Mammary epithelial cell (primary cell): ENCODE data around the gene HOXA10.

ENCODE experiments used
- CTCF ChIP-seq, 2 donors: IDR thresholded peaks in 1 of 2; conservative IDR thresholded peaks in 1 of 2; 2 replicates each; pipeline ENCODE4 v1.5.1; 2011 to 2012; ENCODE audit warnings: inconsistent platforms in 2 of 2, low read length in 2 of 2, mild to moderate bottlenecking in 2 of 2, control low read depth in 1 of 2, low read depth in 1 of 2; ENCODE audit not compliant: insufficient read depth in 1 of 2; ENCODE audit errors: extremely low read depth in 1 of 2
- EZH2 ChIP-seq: IDR thresholded peaks from 2 replicates; pipeline ENCODE4 v1.6.1; 2012; ENCODE audit warnings: low read length, inconsistent platforms, borderline replicate concordance

- TF ChIP-seq CTCF (conservative IDR thresholded peaks at IDR 0.05 in 1 of 2, IDR thresholded peaks at IDR 0.05 in 1 of 2; ENCODE audit: extremely low read depth in 1 of 2, insufficient read depth in 1 of 2, low read depth in 1 of 2, low read length in 2 of 2) (no peak), EZH2 (no peak)
These were observed 24.1 kb downstream of the HOXA10 start for GRCh38 chr7:27149842-27150567.
